Stimulated activated CD4-positive, alpha-beta T cell treated with anti-CD3 and anti-CD28 coated beads, Interleukin-1b, Interleukin-23, amount 100 ng/mL, for 1 hour (primary cell): ENCODE results near the gene ONECUT1.
A peak's percentile ranks its signal among the peaks of the same experiment; 100 is the strongest.

Source experiments
- DNase-seq, 2 donors: peaks; one replicate each; pipeline ENCODE4 v3.0.0-alpha.2; 2020; ENCODE audit warnings: low read depth in 2 of 2

The ONECUT1 gene

GRCh38 chr15:52782514-52782913 is 7.6 kb downstream of the ONECUT1 start:
- no peak for DNase-seq

GRCh38 chr15:52780172-52780980 is 9.8 kb downstream of the ONECUT1 start:
- DNase-seq: peak; percentile 12 to 53

DNA sequence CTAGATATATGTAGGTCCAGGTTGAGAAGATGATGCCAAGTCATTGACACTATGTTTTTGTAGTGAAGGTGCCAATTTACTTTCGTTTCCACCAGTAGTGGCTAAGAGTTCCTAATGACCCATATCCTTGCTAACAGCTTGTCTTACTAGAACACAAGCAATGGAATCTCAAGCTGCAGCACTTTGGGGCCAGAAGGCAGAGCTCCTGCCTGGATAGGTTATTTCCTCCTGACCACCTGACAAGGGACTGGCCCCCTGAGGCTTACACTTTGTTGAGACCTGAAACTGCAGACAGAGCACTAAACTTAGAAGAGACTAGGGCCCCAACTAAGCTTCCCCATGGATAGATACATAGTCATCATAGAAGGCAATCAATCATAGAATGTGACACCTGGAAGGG is 11.7 kb downstream of the ONECUT1 start:
- DNase-seq: no peak

- no peak for DNase-seq
Observed at GRCh38 chr15:52772766-52773165, 17.4 kb downstream of the ONECUT1 start.

DNA sequence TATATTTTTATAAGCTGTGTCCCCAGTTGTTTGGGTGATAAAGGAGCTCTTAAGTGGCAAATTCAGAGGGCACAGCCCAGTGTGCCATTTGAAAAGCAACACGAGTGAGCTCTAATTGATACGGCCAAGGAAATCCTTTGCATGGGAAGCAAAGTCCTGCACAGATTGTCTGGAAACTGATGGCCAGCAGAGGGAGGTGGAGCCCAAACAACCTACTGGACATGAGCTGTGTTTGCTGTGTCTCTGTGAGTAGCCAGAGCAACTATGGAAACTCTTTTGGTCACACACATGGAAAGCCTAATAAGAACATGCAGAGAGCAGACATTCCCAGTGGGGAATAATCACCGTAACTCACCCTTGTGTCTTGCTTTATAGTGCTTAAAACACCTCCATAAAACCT is 24.4 kb downstream of the ONECUT1 start:
- no peak for DNase-seq

DNA sequence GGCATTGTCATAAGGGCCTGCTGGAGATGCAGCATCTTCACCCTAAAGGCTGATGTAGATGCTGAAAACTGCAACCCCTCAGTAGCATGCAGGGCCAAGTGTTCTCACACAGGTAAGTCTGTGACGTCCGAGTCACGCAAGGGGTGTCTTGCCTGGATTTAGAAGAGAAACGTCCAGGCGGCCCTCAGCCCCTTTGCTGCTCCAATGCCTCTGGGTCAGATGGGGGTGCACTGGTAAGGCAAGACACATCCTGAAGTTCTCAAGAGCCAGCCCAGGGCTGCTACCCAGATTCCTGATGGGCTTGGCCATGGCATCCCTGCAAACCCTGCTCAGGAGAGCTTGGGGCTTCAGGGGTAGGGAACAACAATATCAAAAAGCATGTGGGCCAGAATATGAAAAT is 25.4 kb downstream of the ONECUT1 start:
- DNase-seq: no peak

DNA sequence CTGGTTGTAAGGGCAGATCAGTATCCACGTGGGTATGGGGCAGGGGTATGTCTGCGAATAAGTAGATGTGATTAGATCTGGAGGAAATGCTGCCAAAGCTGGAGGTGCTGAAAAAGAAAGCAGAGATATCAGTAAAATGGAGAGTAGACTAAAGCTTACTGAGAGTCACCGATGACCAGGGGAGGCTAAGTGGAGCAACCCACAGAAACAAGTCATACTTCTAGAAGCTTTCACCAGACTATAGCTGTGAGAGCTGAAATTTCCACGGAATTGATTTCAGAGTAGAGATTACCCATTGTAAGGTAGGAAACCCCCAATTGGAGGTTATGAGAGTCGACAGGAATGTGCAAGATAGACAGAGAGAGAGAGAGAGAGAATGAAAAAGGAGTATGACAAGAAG is 27.5 kb downstream of the ONECUT1 start:
- DNase-seq: no peak

DNA sequence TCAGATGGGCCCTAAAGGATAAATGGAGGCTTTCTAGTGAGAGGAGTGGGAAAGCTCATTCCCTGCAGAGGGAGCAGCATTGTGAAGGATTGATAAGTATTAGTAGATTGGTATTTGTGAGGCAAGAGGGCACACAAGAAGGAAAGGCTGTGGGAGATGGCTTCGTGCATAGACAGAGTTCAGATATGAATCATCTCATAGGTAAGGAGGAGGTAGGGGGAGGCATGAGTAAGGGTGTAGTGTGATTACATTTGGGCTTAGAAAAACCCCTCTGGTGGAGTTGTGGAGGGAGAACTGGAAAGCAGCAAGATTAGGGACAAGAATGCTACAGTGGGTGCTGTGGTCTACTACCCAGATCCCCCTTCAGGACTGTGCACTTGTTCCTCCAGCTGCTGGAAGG is 29.6 kb downstream of the ONECUT1 start:
- DNase-seq: no peak

- no peak for DNase-seq
Observed at GRCh38 chr15:52759969-52760368, 30.2 kb downstream of the ONECUT1 start.

DNA sequence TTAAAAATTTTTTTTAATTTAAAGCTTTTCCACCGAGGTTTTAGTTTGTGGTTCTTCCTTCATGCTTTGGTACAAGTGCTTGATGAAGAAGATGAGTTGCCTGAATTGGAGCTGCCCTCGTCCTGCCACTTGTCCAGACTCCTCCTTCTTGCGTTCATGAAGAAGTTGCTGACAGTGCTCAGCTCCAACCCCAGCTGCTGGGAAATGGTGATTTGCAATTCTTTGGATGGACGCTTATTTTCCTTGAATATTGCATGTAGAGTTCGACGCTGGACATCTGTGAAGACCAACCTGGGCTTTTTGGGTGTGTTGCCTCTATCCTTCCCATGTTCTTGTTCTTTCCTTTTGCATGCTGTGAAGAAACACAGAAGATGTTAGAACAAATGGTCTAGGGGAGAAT is 32.6 kb downstream of the ONECUT1 start:
- no peak for DNase-seq

DNA sequence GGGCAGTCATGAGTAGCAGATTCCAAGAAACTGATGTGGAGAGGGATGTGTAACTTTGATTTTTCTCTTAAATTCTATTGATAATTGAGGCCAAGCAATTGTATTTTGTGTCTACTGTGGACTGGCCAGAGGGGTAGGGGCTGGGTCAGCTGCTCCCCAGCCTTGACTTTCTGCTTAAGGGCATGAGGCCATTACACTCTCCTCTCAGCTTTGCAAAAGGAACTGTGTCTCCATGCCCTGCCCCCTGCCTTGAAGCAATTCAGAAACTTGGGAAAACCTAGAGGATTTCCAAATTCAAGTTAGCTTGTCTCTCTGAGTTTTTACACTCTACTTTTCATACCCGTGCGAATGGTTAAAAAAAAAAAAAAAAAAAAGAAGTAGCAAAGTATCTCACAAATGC is 38.6 kb downstream of the ONECUT1 start:
- DNase-seq: no peak

GRCh38 chr15:52749258-52749657 is 40.9 kb downstream of the ONECUT1 start:
- DNase-seq: no peak

DNA sequence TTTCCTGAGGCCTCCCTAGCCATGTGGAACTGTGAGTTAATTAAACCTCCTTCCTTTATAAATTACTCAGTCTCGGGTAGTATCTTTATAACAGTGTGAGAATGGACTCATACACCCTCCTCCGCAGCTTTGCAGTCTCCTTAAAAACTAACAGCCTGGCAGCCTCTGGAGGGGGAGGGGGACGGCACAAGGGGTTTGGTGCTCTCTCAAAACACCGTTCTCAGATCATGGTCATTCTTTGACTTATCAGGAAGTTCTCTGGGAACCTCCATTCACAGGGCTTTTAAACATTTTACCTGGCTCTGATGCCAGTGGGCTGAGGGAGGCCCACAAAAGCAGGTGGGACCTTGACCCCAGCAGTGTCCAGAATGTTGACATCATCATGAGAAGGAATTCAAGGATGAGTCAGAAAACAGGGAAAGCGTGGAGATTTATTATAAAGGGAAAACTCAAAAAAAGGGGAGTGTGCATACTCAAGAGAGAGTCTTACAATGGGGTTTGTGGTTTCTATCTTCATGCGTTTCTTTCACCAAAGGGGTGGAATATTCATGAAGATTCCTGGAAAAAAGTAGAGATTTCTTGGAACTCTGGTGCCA is 43.9 kb downstream of the ONECUT1 start:
- DNase-seq: no peak

GRCh38 chr15:52745326-52746161 is 44.6 kb downstream of the ONECUT1 start:
- DNase-seq: no peak

DNA sequence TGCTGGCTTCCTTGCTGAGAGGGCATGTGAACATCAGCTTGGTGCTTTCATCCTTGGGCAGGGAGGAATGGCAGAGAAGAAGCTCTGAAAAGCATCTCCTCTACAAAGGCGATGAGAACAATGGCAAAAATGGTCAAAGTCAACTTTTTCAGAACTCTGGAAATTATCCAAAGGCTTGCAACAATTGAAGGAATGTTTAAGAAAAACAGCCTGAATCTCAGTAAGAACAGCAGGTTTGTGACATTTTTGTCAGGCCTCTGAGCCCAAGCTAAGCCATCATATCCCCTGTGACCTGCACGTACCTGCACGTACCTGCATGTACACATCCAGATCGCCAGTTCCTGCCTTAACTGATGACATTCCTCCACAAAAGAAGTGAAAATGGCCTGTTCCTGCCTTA is 51.8 kb downstream of the ONECUT1 start:
- no peak for DNase-seq

DNA sequence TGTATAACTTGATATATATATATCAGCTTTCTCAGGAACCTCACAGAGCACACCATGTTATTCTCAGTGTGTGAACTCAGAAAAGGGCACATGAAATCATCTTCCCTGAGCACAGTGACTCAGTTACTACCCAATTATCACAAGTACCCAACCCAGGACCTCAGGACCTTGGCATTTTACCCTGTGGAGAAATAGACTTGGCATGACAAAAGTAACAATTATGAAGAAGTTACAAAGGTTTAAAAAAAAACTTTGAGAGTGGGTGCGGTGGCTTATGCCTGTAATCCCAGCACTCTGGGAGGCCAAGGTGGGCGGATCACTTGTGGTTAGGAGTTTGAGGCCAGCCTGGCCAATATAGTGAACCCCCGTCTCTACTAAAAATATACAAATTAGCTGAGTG is 52.4 kb downstream of the ONECUT1 start:
- no peak for DNase-seq

DNA sequence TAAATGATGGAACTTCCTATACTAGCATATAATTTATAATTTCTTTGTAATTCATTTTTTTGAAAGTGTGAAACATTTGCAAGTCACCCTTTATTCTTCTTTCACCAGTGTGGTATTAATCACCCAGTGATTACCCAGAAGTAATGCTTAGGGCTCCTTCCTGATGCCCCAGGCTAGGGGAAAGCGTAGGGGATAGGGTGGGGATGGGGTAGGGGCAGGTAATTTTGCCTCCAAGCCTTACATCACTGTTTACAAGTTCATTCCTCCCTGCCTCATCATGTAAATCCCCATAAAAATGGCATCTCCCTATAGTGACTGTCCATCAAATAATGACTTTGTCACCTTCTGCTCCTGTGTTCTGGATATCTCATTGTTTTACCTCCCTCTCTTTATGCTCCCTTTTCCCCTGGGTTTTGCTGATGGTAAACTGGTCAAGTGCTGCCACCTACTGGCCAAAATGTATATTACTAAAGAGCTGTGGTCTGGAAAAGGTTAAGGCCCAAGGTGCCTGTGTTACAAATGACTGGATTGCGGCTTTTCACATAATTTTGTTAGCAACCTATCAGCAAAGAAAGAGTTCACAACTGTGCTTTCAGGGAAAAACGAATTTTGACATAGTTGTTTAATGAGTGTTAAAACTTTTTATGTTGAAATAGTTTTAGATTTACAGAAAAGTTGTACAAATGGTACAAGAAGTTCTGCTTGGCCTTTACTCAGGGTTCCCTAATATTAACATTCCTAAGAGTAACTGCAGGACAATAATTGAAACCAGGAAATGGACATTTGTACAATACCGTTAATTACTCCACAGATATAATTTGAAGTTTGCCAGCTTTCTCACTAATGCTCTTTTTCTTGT is 54.7 kb downstream of the ONECUT1 start:
- DNase-seq: peak; percentile 33 to 38

DNA sequence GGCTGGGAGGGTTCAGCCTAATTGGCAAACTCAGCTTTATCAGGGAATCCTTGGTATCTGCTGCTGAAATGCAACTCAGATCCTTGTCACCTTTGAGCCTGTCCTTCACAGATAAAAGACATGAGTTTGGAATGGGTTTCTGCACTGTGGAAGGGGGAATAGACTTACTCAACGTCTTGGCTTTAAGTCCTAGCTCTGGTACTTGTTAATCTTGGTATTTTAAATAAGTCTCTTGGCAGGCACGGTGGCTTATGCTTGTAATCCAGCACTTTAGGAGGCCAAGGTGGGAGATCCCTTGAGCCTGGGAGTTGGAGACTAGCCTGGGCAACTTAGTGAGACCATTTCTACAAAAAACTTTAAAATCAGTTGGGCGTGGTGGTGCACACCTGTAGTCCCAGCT is 55.8 kb downstream of the ONECUT1 start:
- DNase-seq: no peak

- DNase-seq: no peak
Observed at GRCh38 chr15:52733696-52734255, 56.4 kb downstream of the ONECUT1 start.

GRCh38 chr15:52733088-52733487 is 57.0 kb downstream of the ONECUT1 start:
- DNase-seq: no peak

DNA sequence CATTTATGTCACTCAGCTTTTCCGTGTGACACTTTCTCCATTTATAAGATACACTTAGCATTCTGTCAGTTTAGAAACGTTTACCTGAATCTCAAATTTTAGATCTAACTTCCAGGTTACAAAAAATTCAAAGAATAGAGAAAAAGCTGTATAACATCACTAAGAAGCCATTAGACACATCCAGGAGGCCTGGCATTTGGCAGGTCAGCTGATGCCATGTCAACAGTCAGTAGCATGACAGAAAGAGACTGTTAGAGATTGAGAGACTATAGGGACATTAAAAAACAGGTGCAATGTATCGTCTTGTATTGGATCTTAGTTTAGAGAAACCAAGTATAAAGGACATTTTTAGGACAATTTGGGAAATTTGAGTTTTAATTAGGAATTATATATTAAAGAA is 57.6 kb downstream of the ONECUT1 start:
- DNase-seq: no peak
